Measurements from ENCODE around the gene CRY2.

GRCh38 chr11:45926001-45926401 lies 78.7 kb downstream of the CRY2 start:
- TF ChIP-seq CTCF (IDR thresholded peaks at IDR 0.05; ENCODE audit: low read depth, low read length, poor library complexity, severe bottlenecking) (no peak), EZH2phosphoT487 (IDR thresholded peaks at IDR 0.05; ENCODE audit: borderline replicate concordance, low read length) (no peak)
